Suprapubic skin (tissue), 4 donors: Measurements from ENCODE around the gene MRFAP1L1. TPM values are rescaled to one million over a fixed set of nuclear protein-coding genes. Genes with fewer than 3 reads are reported as not detected.

ENCODE experiments used
- DNase-seq, 2 donors: peaks; one replicate each; pipeline ENCODE4 v3.0.0-alpha.2; 2019; ENCODE audit warnings: low spot score in 2 of 2
- H3K27ac ChIP-seq: fragments of 200-600 bp; sonication (generic); one replicate; pipeline ENCODE4 v1.5.1; 2019
- H3K27me3 ChIP-seq: fragments of 200-600 bp; sonication (generic); one replicate; pipeline ENCODE4 v1.5.1; 2019
- H3K36me3 ChIP-seq: fragments of 200-600 bp; sonication (generic); one replicate; pipeline ENCODE4 v1.5.1; 2019
- H3K4me1 ChIP-seq: fragments of 200-600 bp; sonication (generic); one replicate; pipeline ENCODE4 v1.5.1; 2019
- H3K4me3 ChIP-seq: fragments of 200-600 bp; sonication (generic); one replicate; pipeline ENCODE4 v1.5.1; 2019; ENCODE audit warnings: mild to moderate bottlenecking
- H3K9me3 ChIP-seq: fragments of 200-600 bp; sonication (generic); one replicate; pipeline ENCODE4 v1.5.1; 2019
- EP300 ChIP-seq: sonication (generic); formaldehyde crosslinking; IDR thresholded peaks from one replicate; pipeline ENCODE4 v1.6.1; 2017; ENCODE audit warnings: antibody characterized with exemption
- POLR2A ChIP-seq, 2 donors: fragments of 450-650 bp; IDR thresholded peaks; one replicate each; pipeline ENCODE4 v1.6.1; 2017; ENCODE audit warnings: antibody characterized with exemption in 2 of 2, mild to moderate bottlenecking in 2 of 2, moderate library complexity in 2 of 2
- POLR2AphosphoS5 ChIP-seq, 3 donors: sonication (generic); formaldehyde crosslinking; IDR thresholded peaks; one replicate each; pipeline ENCODE4 v1.6.1; 2017; ENCODE audit warnings: antibody characterized with exemption in 3 of 3
- WGBS: methylation state at CpG from one replicate; pipeline ENCODE4 v1.1.5; 2018; 5-methylcytosine and 5-hydroxymethylcytosine counted together
- total RNA-seq, 4 donors: library from RNA; depleted of rRNA; stranded (reverse); fragments of >200 nt; gene quantifications; one replicate each; pipeline ENCODE4 v1.1.0, GENCODE V29; 2016
- TF ChIP-seq, protein P1 (sequence below), 2 donors: fragments of 200-600 bp in 1 of 2; fragments of 450-650 bp in 1 of 2; sonication (generic) in 1 of 2; IDR thresholded peaks; one replicate each; pipeline ENCODE4 v1.5.1; 2016 to 2019; ENCODE audit warnings: antibody characterized with exemption in 2 of 2, mild to moderate bottlenecking in 1 of 2, moderate library complexity in 1 of 2

Gene MRFAP1L1
- total RNA-seq, 4 donors from 2014 or later = 40.6 to 63.4 (median 53.4) TPM

DNA sequence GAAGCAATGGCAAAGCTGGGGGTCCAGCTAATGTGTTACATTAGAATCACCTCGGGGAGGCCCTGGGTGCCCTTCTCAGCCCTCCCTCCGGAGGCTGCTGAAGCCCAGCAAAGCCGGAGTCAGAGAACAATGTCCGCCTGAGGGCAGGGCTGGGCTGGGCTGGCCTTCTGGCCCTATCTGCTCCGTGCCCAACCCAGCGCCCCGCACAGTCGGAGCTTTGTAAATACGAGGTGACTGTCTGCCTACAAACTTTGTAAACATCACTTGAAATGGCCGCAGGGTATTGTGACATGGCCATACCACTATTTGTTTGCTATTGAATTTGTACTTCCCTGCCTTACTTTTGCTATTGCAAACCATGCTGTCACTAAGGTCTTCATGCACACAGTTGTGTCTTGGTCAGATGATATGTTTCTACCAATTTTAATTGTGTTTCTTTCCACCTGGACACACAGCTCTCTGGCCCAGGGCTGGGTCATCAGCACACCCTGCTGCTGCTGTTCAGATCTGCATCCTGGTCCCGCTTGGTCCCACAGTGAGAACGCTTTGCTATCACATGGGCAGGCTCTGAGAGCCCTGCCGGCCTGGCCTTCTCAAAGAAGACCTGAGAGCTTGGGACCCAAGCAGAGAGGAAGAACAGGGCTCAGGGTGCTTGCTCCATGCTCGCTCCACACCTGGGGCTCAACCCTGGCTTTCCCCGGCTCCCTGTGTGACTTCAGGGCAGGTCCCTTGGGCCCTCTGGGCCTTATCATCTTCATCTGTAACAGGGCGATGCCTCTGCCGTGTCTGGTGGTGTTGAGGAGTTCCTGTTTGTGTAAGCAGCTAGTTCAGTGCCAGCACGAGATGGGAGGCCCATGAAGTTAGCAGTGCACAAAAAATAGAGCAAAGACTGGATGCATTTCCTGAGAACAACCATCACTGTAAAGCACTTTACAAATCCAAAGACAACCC is 13.7 kb downstream of the MRFAP1L1 start:
- peak in 1 of 2 donors; percentile 73 for DNase-seq
- H3K27me3 ChIP-seq = no peaks in the 10 kb centered on the region
- H3K36me3 ChIP-seq = peaks cover 12% of the 10 kb centered on the region
- TF ChIP-seq EP300 (no peak), POLR2AphosphoS5 (IDR thresholded peaks at IDR 0.05) (no peak), POLR2A (IDR thresholded peaks at IDR 0.05) (no peak)
- TF ChIP-seq, protein P1, sequence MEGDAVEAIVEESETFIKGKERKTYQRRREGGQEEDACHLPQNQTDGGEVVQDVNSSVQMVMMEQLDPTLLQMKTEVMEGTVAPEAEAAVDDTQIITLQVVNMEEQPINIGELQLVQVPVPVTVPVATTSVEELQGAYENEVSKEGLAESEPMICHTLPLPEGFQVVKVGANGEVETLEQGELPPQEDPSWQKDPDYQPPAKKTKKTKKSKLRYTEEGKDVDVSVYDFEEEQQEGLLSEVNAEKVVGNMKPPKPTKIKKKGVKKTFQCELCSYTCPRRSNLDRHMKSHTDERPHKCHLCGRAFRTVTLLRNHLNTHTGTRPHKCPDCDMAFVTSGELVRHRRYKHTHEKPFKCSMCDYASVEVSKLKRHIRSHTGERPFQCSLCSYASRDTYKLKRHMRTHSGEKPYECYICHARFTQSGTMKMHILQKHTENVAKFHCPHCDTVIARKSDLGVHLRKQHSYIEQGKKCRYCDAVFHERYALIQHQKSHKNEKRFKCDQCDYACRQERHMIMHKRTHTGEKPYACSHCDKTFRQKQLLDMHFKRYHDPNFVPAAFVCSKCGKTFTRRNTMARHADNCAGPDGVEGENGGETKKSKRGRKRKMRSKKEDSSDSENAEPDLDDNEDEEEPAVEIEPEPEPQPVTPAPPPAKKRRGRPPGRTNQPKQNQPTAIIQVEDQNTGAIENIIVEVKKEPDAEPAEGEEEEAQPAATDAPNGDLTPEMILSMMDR (IDR thresholded peaks at IDR 0.05) = no peak
- H3K27ac ChIP-seq = peak overlapping the region; percentile 84
- peaks cover 36% of the 10 kb centered on the region for H3K4me1 ChIP-seq
- 42% methylated on average over 14 of the region's 18 CpGs for WGBS
- H3K4me3 ChIP-seq = no peak overlapping the region
- H3K9me3 ChIP-seq = no peaks in the 10 kb centered on the region

DNA sequence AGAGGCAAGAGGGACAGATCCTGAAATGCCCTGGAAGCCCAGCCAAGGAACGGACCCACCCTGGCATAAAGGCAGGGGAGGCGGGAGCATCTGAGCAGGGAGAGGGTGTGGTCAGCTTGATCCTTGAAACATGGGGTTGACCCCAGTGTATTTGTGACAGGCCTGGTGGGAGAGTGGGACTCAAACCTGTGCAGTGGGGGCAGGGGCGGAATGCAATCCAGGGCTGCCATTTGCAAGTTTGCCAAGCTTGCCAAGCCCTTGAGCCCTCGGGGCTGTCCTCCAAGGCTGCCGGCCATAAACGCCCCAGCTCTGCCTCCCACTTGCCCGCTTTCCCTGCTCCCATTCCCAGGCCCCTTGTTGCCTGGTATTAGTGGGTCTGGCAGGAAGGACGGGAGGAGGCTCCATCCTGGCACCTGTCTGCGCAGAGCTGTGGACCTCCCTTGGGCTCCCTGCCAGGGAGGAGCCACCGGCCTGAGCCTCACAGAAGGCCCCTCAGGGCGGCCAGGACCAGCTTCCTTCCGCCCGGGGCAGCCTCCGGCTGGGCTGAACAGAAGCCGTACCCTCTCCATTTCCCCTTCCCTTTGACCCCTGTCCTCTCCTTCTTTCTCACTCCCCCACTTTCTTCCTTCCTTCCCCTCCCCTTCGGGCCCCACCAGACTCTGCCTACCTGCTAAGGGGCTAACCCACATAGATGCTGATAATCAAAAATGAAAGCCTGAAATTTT is 15.3 kb downstream of the MRFAP1L1 start:
- H3K36me3 ChIP-seq = no peaks in the 10 kb centered on the region
- peaks cover 44% of the 10 kb centered on the region for H3K4me1 ChIP-seq
- 69% methylated on average over 16 of the region's 16 CpGs for WGBS
- no peaks in the 10 kb centered on the region for H3K27me3 ChIP-seq
- DNase-seq = no peak
- H3K27ac ChIP-seq = peak overlapping the region; percentile 51
- H3K4me3 ChIP-seq = no peak overlapping the region
- TF ChIP-seq EP300 (no peak), POLR2AphosphoS5 (IDR thresholded peaks at IDR 0.05) (no peak)
- TF ChIP-seq, protein P1 (IDR thresholded peaks at IDR 0.05) = no peak
- H3K9me3 ChIP-seq = no peaks in the 10 kb centered on the region

DNA sequence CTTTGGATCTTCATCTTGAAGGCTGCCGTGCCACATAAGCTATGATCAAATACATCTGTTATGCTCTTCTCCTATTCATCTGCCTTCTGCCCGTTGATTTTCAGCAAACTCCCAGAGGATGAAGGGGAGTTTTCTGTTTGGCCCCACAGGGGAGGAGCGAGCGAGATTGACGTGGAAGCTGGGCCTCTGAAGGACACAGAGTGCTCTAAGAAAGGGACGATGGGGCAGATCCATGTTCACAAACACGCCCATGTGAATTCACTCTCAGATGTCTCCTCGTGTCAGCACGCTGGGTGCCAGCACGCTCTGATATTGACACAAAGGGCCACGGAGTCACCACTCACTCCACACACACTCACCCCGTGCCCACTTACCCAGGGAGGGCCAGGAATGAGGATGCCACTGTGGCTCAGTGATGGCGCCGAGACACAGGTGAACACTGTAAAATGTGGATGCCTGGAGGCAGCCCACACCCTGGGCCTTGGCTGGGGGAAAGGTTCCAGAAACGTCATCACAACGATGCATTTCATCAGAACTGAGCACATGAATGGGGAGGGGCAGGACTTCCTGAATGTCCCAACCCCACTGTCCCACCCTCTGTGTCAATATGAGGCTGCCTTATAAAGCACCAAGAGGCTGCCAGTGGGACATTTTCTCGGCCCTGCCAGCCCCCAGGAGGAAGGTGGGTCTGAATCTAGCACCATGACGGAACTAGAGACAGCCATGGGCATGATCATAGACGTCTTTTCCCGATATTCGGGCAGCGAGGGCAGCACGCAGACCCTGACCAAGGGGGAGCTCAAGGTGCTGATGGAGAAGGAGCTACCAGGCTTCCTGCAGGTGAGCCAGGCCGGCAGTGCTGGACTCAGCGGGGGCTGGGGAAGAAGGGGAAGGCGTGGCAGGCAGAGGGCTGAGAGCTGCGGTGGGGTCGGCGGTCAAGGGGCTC is 16.2 kb downstream of the MRFAP1L1 start, which contains the start of gene S100P:
Gene S100P (plus strand): TSS at position 648 of the 946 bp plus-strand sequence. CDS start 55 bp downstream, at position 703.
- peaks cover 50% of the 10 kb centered on the region for H3K4me1 ChIP-seq
- H3K36me3 ChIP-seq = no peaks in the 10 kb centered on the region
- no peaks in the 10 kb centered on the region for H3K9me3 ChIP-seq
- peak within 1 kb of the TSS; percentile 51 for H3K27ac ChIP-seq
- H3K4me3 ChIP-seq = no peak within 1 kb of the TSS
- H3K27me3 ChIP-seq = no peaks in the 10 kb centered on the region
- 78% methylated on average over 25 of the region's 29 CpGs for WGBS
- no peak for DNase-seq
- TF ChIP-seq, protein P1 (IDR thresholded peaks at IDR 0.05) = no peak
- TF ChIP-seq POLR2A (IDR thresholded peaks at IDR 0.05) = peak in 1 of 2 donors; percentile 19

DNA sequence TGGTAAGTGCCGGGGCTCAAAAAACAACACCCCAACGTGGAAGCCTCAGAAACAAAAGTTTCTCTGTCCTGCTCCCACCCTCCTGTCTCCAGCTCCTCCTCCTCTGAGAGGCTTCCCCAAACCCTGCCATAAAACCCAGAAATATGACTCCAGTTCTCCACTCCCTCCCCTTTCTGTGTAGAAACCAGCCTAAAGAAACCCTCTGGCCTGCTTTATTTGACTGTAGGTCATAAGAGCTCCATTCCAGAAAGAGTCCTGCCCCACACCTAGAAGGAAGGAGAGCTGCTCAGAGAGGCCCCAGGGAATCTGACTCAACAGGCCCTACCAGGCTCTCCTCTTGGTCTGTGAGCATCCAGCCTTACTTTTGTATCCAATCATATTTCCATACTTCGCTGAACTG is 16.9 kb downstream of the MRFAP1L1 start:
- Histone ChIP-seq H3K9me3 (no peaks in the 10 kb centered on the region), H3K27ac (peak overlapping the region; percentile 31), H3K4me1 (peaks cover 50% of the 10 kb centered on the region), H3K36me3 (no peaks in the 10 kb centered on the region), H3K27me3 (no peaks in the 10 kb centered on the region), H3K4me3 (no peak overlapping the region)
- WGBS = 65% methylated on average over 3 of the region's 3 CpGs
- DNase-seq = no peak
- TF ChIP-seq EP300 (no peak), POLR2AphosphoS5 (IDR thresholded peaks at IDR 0.05) (no peak), POLR2A (IDR thresholded peaks at IDR 0.05) (no peak)
- TF ChIP-seq, protein P1 (IDR thresholded peaks at IDR 0.05) = no peak
